CD14-positive monocyte (primary cell): ENCODE measurements around the gene TNFRSF14. TPM values are rescaled to one million over a fixed set of nuclear protein-coding genes. Genes with fewer than 3 reads are reported as not detected.

Experiments
- DNase-seq, 3 donors: peaks; one replicate each; pipeline ENCODE4 v3.0.0-alpha.2; 2011 to 2022
- H2AFZ ChIP-seq: 2 replicates; pipeline ENCODE4 v1.6.0; 2012; ENCODE audit warnings: mild to moderate bottlenecking, low read depth, low read length, inconsistent platforms; ENCODE audit not compliant: insufficient read depth, poor library complexity, severe bottlenecking
- H3K27ac ChIP-seq, 2 donors: 1 replicate in 1 of 2; 2 replicates in 1 of 2; pipeline ENCODE4 v1.5.1; 2012 to 2013; ENCODE audit warnings: low read length in 2 of 2, control low read depth in 1 of 2, inconsistent platforms in 1 of 2, low read depth in 1 of 2, mild to moderate bottlenecking in 1 of 2
- H3K27me3 ChIP-seq, 2 donors: one replicate each; pipeline versions ENCODE4 v1.6.0 to v1.6.1; 2011 to 2013; ENCODE audit warnings: low read length in 2 of 2; ENCODE audit not compliant: control insufficient read depth in 2 of 2, insufficient read depth in 2 of 2
- H3K36me3 ChIP-seq, 2 donors: replicated peaks in 1 of 2; 1 replicate in 1 of 2; 2 replicates in 1 of 2; pipeline versions ENCODE4 v1.5.1 to v1.6.1; 2012 to 2013; ENCODE audit warnings: low read length in 2 of 2, control low read depth in 1 of 2, inconsistent platforms in 1 of 2, mild to moderate bottlenecking in 1 of 2; ENCODE audit not compliant: insufficient read depth in 2 of 2, control insufficient read depth in 1 of 2
- H3K4me1 ChIP-seq, 2 donors: 1 replicate in 1 of 2; 2 replicates in 1 of 2; pipeline versions ENCODE4 v1.5.1 to v1.6.1; 2012 to 2013; ENCODE audit warnings: low read length in 2 of 2, control low read depth in 1 of 2, inconsistent platforms in 1 of 2, mild to moderate bottlenecking in 1 of 2, moderate library complexity in 1 of 2; ENCODE audit not compliant: insufficient read depth in 2 of 2, control insufficient read depth in 1 of 2
- H3K4me2 ChIP-seq: replicated peaks from 2 replicates; pipeline ENCODE3; 2012; ENCODE audit warnings: low read length, moderate library complexity, mild to moderate bottlenecking; ENCODE audit not compliant: poor library complexity, severe bottlenecking; ENCODE audit errors: extremely low read depth
- H3K4me3 ChIP-seq, 3 experiments: fragments of 200-600 bp in 1 of 3; sonication (generic) in 1 of 3; replicated peaks in 1 of 3; 1 replicate in 2 of 3; 2 replicates in 1 of 3; pipeline ENCODE4 v1.5.1; 2011 to 2013; ENCODE audit warnings: low read length in 3 of 3, mild to moderate bottlenecking in 3 of 3, control low read depth in 2 of 3, low read depth in 2 of 3, inconsistent platforms in 1 of 3, moderate library complexity in 1 of 3
- H3K79me2 ChIP-seq: 2 replicates; pipeline ENCODE4 v1.6.0; 2012; ENCODE audit warnings: mild to moderate bottlenecking, control low read depth, inconsistent platforms, low read length, moderate library complexity; ENCODE audit not compliant: insufficient read depth
- H3K9ac ChIP-seq: 2 replicates; pipeline ENCODE4 v1.6.0; 2017; ENCODE audit warnings: low read length, mild to moderate bottlenecking; ENCODE audit not compliant: insufficient read depth, poor library complexity, severe bottlenecking
- H3K9me3 ChIP-seq, 2 donors: replicated peaks in 1 of 2; 1 replicate in 1 of 2; 2 replicates in 1 of 2; pipeline versions ENCODE4 v1.5.1 to v1.6.1; 2012 to 2013; ENCODE audit warnings: low read length in 2 of 2, control low read depth in 1 of 2; ENCODE audit not compliant: control insufficient read depth in 1 of 2, insufficient read depth in 1 of 2
- H4K20me1 ChIP-seq: 2 replicates; pipeline ENCODE4 v1.6.0; 2012; ENCODE audit warnings: mild to moderate bottlenecking, low read length, control low read depth, moderate library complexity; ENCODE audit not compliant: insufficient read depth
- H3K27ac Mint-ChIP-seq, 7 donors: one replicate each; pipeline ENCODE4 v1.8.0; 2020; ENCODE audit warnings: mild to moderate bottlenecking in 7 of 7, mixed read lengths in 7 of 7, moderate library complexity in 6 of 7, inconsistent platforms in 2 of 7
- H3K27me3 Mint-ChIP-seq, 3 donors: one replicate each; pipeline ENCODE4 v1.8.0; 2021 to 2022; ENCODE audit warnings: low read depth in 3 of 3, mild to moderate bottlenecking in 3 of 3, mixed read lengths in 3 of 3, moderate library complexity in 3 of 3, inconsistent platforms in 1 of 3
- H3K36me3 Mint-ChIP-seq, 2 donors: one replicate each; pipeline ENCODE4 v1.8.0; 2020; ENCODE audit warnings: mixed read lengths in 2 of 2, inconsistent platforms in 1 of 2, mild to moderate bottlenecking in 1 of 2
- H3K4me1 Mint-ChIP-seq: one replicate; pipeline ENCODE4 v1.8.0; 2020; ENCODE audit warnings: mild to moderate bottlenecking, mixed read lengths
- H3K4me3 Mint-ChIP-seq, 2 donors: one replicate each; pipeline ENCODE4 v1.8.0; 2020; ENCODE audit warnings: mild to moderate bottlenecking in 2 of 2, mixed read lengths in 2 of 2, moderate library complexity in 1 of 2
- H3K9me3 Mint-ChIP-seq, 7 donors: one replicate each; pipeline ENCODE4 v1.8.0; 2020 to 2022; ENCODE audit warnings: mixed read lengths in 7 of 7, mild to moderate bottlenecking in 6 of 7, moderate library complexity in 6 of 7, inconsistent platforms in 2 of 7
- WGBS: methylation state at CpG from one replicate; pipeline ENCODE4 v1.1.5; 2013; ENCODE audit warnings: missing lambda C conversion rate; ENCODE audit not compliant: insufficient coverage; 5-methylcytosine and 5-hydroxymethylcytosine counted together
- intact Hi-C, 2 donors: fragments of 100-400 bp; cut with micrococcal nuclease; formaldehyde crosslinking; loops; one replicate each; pipeline versions ENCODE4 v1.15.0 to v1.15.1; 2023
- polyA plus RNA-seq, 3 donors: library from polyadenylated mRNA; depleted of rRNA in 1 of 3; unstranded in 2 of 3; stranded (reverse) in 1 of 3; fragments of 300-500 nt in 2 of 3; fragments of >200 nt in 1 of 3; fragmentation: Illumina TruSeq in 2 of 3; gene quantifications; 1 replicate in 2 of 3; 2 replicates in 1 of 3; pipeline ENCODE4 v1.2.3, GENCODE V29; 2012 to 2021
- TF ChIP-seq, protein P1 (sequence below): fragments of 200-600 bp; IDR thresholded peaks from one replicate; pipeline ENCODE4 v1.8.0; 2022; ENCODE audit warnings: antibody characterized with exemption, mild to moderate bottlenecking

TNFRSF14 gene
- polyA plus RNA-seq, 3 donors, result 62.1 to 512 (median 64.4) TPM

DNA sequence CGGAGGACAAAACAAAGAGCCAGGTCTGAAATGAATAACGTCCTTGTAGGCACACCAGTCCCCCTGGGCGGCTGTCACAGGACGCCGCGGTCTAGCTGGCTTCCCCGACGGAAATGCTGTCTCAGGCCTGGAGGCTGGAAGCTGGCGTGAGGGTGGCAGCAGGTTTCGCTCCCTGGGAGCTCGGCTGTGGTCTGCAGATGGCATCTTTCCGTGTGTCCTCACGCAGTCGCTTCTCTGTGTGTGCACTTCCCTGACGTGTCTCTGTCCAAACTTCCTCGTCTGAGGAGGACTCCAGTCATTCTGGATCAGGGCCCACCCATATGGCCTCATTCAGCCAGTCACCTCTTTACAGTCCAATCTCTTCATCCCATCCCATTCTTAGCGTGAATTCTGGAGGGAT is 14.2 kb downstream of the TNFRSF14 start:
- Histone ChIP-seq H3K79me2 (no peaks in the 10 kb centered on the region), H3K4me2 (no peak overlapping the region), H3K27me3 (no peaks in the 10 kb centered on the region), H3K9me3 (peaks cover 10 to 14% of the 10 kb centered on the region in 2 donors), H3K4me1 (peaks cover 2 to 6% of the 10 kb centered on the region in 2 donors), H2AFZ (no peak overlapping the region), H3K4me3 (no peak overlapping the region), H3K36me3 (no peaks in the 10 kb centered on the region), H3K9ac (no peak overlapping the region), H4K20me1 (no peaks in the 10 kb centered on the region), H3K27ac (no peak overlapping the region)
- intact Hi-C loops, result no loop called here
- H3K9me3 Mint-ChIP-seq, result peaks cover 7 to 16% (median 12%) of the 10 kb centered on the region in 7 donors
- H3K4me3 Mint-ChIP-seq, result peak overlapping the region; percentile 24 to 47
- peaks cover 10% of the 10 kb centered on the region for H3K4me1 Mint-ChIP-seq
- TF ChIP-seq, protein P1, sequence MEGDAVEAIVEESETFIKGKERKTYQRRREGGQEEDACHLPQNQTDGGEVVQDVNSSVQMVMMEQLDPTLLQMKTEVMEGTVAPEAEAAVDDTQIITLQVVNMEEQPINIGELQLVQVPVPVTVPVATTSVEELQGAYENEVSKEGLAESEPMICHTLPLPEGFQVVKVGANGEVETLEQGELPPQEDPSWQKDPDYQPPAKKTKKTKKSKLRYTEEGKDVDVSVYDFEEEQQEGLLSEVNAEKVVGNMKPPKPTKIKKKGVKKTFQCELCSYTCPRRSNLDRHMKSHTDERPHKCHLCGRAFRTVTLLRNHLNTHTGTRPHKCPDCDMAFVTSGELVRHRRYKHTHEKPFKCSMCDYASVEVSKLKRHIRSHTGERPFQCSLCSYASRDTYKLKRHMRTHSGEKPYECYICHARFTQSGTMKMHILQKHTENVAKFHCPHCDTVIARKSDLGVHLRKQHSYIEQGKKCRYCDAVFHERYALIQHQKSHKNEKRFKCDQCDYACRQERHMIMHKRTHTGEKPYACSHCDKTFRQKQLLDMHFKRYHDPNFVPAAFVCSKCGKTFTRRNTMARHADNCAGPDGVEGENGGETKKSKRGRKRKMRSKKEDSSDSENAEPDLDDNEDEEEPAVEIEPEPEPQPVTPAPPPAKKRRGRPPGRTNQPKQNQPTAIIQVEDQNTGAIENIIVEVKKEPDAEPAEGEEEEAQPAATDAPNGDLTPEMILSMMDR, result no peak
- H3K27me3 Mint-ChIP-seq, result peaks cover 0 to 26% (median 8%) of the 10 kb centered on the region in 3 donors
- peak overlapping the region in 2 of 7 donors; percentile 18 to 71 for H3K27ac Mint-ChIP-seq
- peaks cover 3% of the 10 kb centered on the region in 2 donors for H3K36me3 Mint-ChIP-seq
- WGBS, result 71% methylated on average over 16 of the region's 17 CpGs
- DNase-seq, result peak in 2 of 3 donors; percentile 36 to 70

DNA sequence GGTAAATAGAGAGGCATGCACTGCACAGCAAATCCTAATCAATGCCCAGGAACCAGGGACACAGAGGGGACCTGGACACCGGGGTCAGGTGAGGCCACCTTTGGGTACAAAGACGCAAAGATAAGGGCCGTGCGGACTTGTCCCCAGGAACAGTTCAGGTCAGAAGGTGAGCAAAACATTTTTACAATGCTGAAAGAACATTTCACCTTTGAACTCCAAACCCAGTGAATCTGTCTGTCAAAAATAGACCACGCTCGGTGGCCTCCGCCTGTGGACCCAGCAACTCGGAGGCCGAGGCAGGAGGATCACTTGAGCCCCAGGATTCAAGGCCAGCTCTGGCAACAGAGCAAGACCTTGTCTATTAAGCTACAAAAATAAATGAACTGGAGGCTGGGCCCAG is 15.2 kb downstream of the TNFRSF14 start:
- no peaks in the 10 kb centered on the region for H3K36me3 ChIP-seq
- peaks cover 10 to 14% of the 10 kb centered on the region in 2 donors for H3K9me3 ChIP-seq
- H3K27me3 ChIP-seq, result no peaks in the 10 kb centered on the region
- H3K9me3 Mint-ChIP-seq, result peaks cover 7 to 16% (median 13%) of the 10 kb centered on the region in 7 donors
- H3K27me3 Mint-ChIP-seq, result peaks cover 0 to 26% (median 6%) of the 10 kb centered on the region in 3 donors
- H3K4me1 ChIP-seq, result peaks cover 12 to 16% of the 10 kb centered on the region in 2 donors
- H2AFZ ChIP-seq, result no peak overlapping the region
- peaks cover 3% of the 10 kb centered on the region in 2 donors for H3K36me3 Mint-ChIP-seq
- no peak for DNase-seq
- no peak overlapping the region for H3K9ac ChIP-seq
- no peaks in the 10 kb centered on the region for H3K79me2 ChIP-seq
- no peak overlapping the region for H3K4me3 ChIP-seq
- no peak overlapping the region for H3K4me3 Mint-ChIP-seq
- WGBS, result 97% methylated on average over 9 of the region's 9 CpGs
- no peaks in the 10 kb centered on the region for H4K20me1 ChIP-seq
- TF ChIP-seq, protein P1, result no peak
- intact Hi-C loops, result no loop called here
- no peak overlapping the region for H3K4me2 ChIP-seq
- H3K27ac ChIP-seq, result no peak overlapping the region
- no peak overlapping the region for H3K27ac Mint-ChIP-seq
- peaks cover 20% of the 10 kb centered on the region for H3K4me1 Mint-ChIP-seq
